H1 (cell line): Measurements from ENCODE around the gene SHC1. TPM values are rescaled to one million over a fixed set of nuclear protein-coding genes. Genes with fewer than 3 reads are reported as not detected.

ENCODE experiments used
- CTCF ChIA-PET: fragments of 300-600 bp; sonication (Branson Sonifier 250); formaldehyde crosslinking; loops from one replicate; lab custom pipeline; 2021; ENCODE audit not compliant: partially characterized antibody; lab: Charles Lee
- POLR2A ChIA-PET: fragments of 300-600 bp; sonication (Branson Sonifier 250); formaldehyde crosslinking; loops from one replicate; lab custom pipeline; 2021; ENCODE audit warnings: inconsistent platforms; ENCODE audit not compliant: partially characterized antibody; lab: Charles Lee
- DNase-seq, 2 experiments: peaks; one replicate each; pipeline versions ENCODE4 v3.0.0 to v3.0.0-alpha.2; 2010 to 2022; ENCODE audit warnings: low spot score in 2 of 2, low read depth in 1 of 2, mixed read lengths in 1 of 2
- FAIRE-seq: peaks from 2 replicates; lab custom pipeline; 2011; peaks lifted over from hg19 to GRCh38; lab: Jason Lieb, UNC
- H2AFZ ChIP-seq: 2 replicates; pipeline ENCODE4 v1.8.1; 2012; ENCODE audit warnings: low read length, inconsistent platforms
- H2AK5ac ChIP-seq: 2 replicates; pipeline ENCODE4 v1.6.1; 2013; ENCODE audit warnings: low read depth, low read length
- H2BK120ac ChIP-seq: replicated peaks from 2 replicates; pipeline ENCODE3; 2013; ENCODE audit warnings: low read depth, low read length, inconsistent platforms
- H2BK12ac ChIP-seq: 2 replicates; pipeline ENCODE4 v1.6.1; 2013; ENCODE audit warnings: low read depth, low read length
- H2BK15ac ChIP-seq: 2 replicates; pipeline ENCODE4 v1.6.1; 2013; ENCODE audit warnings: low read length
- H2BK20ac ChIP-seq: 2 replicates; pipeline ENCODE4 v1.6.1; 2013; ENCODE audit warnings: low read length
- H2BK5ac ChIP-seq: 2 replicates; pipeline ENCODE4 v1.6.1; 2013; ENCODE audit warnings: low read depth, low read length
- H3K14ac ChIP-seq: 2 replicates; pipeline ENCODE4 v1.6.1; 2013; ENCODE audit warnings: inconsistent platforms; ENCODE audit not compliant: insufficient read length
- H3K18ac ChIP-seq: 2 replicates; pipeline ENCODE4 v1.6.1; 2013; ENCODE audit warnings: low read length; ENCODE audit errors: extremely low read depth
- H3K23ac ChIP-seq: 2 replicates; pipeline ENCODE4 v1.6.1; 2013; ENCODE audit warnings: inconsistent platforms; ENCODE audit not compliant: insufficient read length
- H3K23me2 ChIP-seq: 2 replicates; pipeline ENCODE4 v1.6.1; 2013; ENCODE audit warnings: low read depth, low read length
- H3K27ac ChIP-seq: 2 replicates; pipeline ENCODE4 v1.6.1; 2011; ENCODE audit warnings: low read depth, low read length, inconsistent platforms
- H3K27me3 ChIP-seq, 4 experiments: replicated peaks in 1 of 4; 1 replicate in 1 of 4; 2 replicates in 3 of 4; pipeline versions ENCODE4 v1.6.1 to v1.8.1; 2011 to 2013; ENCODE audit warnings: low read length in 3 of 4, mild to moderate bottlenecking in 3 of 4, inconsistent platforms in 2 of 4, mixed read lengths in 2 of 4, moderate library complexity in 1 of 4; ENCODE audit not compliant: control insufficient read depth in 3 of 4, insufficient read depth in 3 of 4; ENCODE audit errors: extremely low read depth in 1 of 4
- H3K36me3 ChIP-seq, 4 experiments: 2 replicates each; pipeline versions ENCODE4 v1.6.1 to v1.8.1; 2011 to 2013; ENCODE audit warnings: mild to moderate bottlenecking in 4 of 4, low read length in 3 of 4, moderate library complexity in 2 of 4, control low read depth in 1 of 4, inconsistent platforms in 1 of 4; ENCODE audit not compliant: insufficient read depth in 4 of 4, control insufficient read depth in 2 of 4
- H3K4ac ChIP-seq: replicated peaks from 2 replicates; pipeline ENCODE3; 2013; ENCODE audit warnings: low read length, low read depth, mixed read lengths, inconsistent platforms; ENCODE audit not compliant: insufficient read length
- H3K4me1 ChIP-seq, 4 experiments: replicated peaks in 1 of 4; 1 replicate in 1 of 4; 2 replicates in 3 of 4; pipeline versions ENCODE4 v1.6.1 to v1.8.1; 2011 to 2013; ENCODE audit warnings: low read length in 3 of 4, inconsistent platforms in 2 of 4, mixed read lengths in 1 of 4; ENCODE audit not compliant: insufficient read depth in 4 of 4, control insufficient read depth in 3 of 4
- H3K4me2 ChIP-seq, 2 experiments: 2 replicates each; pipeline versions ENCODE4 v1.6.1 to v1.8.1; 2011 to 2013; ENCODE audit warnings: low read depth in 2 of 2, low read length in 2 of 2, control low read depth in 1 of 2, inconsistent platforms in 1 of 2, mild to moderate bottlenecking in 1 of 2; ENCODE audit not compliant: insufficient read depth in 1 of 2
- H3K4me3 ChIP-seq, 4 experiments: fragments of 200-600, 300-600 bp in 1 of 4; sonication (generic), shearing (Covaris generic), sonication (Bioruptor Twin) in 1 of 4; 2 replicates each; pipeline versions ENCODE4 v1.5.1 to v1.8.1; 2011 to 2016; ENCODE audit warnings: low read length in 4 of 4, low read depth in 3 of 4, control low read depth in 2 of 4, inconsistent platforms in 2 of 4, mild to moderate bottlenecking in 2 of 4, mixed read lengths in 1 of 4, moderate library complexity in 1 of 4; ENCODE audit not compliant: insufficient read depth in 2 of 4; ENCODE audit errors: extremely low read depth in 1 of 4
- H3K56ac ChIP-seq: replicated peaks from 2 replicates; pipeline ENCODE3; 2013; ENCODE audit warnings: low read depth, mild to moderate bottlenecking, mixed read lengths, low read length, inconsistent platforms; ENCODE audit not compliant: insufficient read length
- H3K79me1 ChIP-seq: 2 replicates; pipeline ENCODE4 v1.6.1; 2013; ENCODE audit warnings: low read depth, low read length, control low read depth
- H3K79me2 ChIP-seq, 2 experiments: 2 replicates each; pipeline versions ENCODE4 v1.6.1 to v1.8.1; 2012 to 2013; ENCODE audit warnings: low read length in 2 of 2, mild to moderate bottlenecking in 2 of 2, inconsistent platforms in 1 of 2; ENCODE audit not compliant: insufficient read depth in 2 of 2, control insufficient read depth in 1 of 2
- H3K9ac ChIP-seq, 4 experiments: replicated peaks in 1 of 4; 1 replicate in 1 of 4; 2 replicates in 3 of 4; pipeline versions ENCODE4 v1.6.1 to v1.8.1; 2011 to 2013; ENCODE audit warnings: low read depth in 3 of 4, low read length in 3 of 4, control low read depth in 2 of 4, mild to moderate bottlenecking in 2 of 4, moderate library complexity in 2 of 4, inconsistent platforms in 1 of 4; ENCODE audit errors: extremely low read depth in 1 of 4
- H3K9me3 ChIP-seq, 2 experiments: 2 replicates each; pipeline versions ENCODE4 v1.6.1 to v1.8.1; 2012 to 2013; ENCODE audit warnings: mild to moderate bottlenecking in 2 of 2, moderate library complexity in 2 of 2, control low read depth in 1 of 2, inconsistent platforms in 1 of 2, low read depth in 1 of 2, low read length in 1 of 2, mixed read lengths in 1 of 2; ENCODE audit not compliant: insufficient read depth in 2 of 2
- H4K20me1 ChIP-seq, 2 experiments: replicated peaks in 1 of 2; 2 replicates each; pipeline versions ENCODE3 to v1.8.1; 2011 to 2013; ENCODE audit warnings: inconsistent platforms in 2 of 2, low read length in 2 of 2, mild to moderate bottlenecking in 1 of 2; ENCODE audit not compliant: insufficient read depth in 2 of 2, control insufficient read depth in 1 of 2
- H4K5ac ChIP-seq: 2 replicates; pipeline ENCODE4 v1.6.1; 2013; ENCODE audit warnings: low read length, low read depth, mixed read lengths, inconsistent platforms; ENCODE audit not compliant: insufficient read length
- H4K8ac ChIP-seq: 2 replicates; pipeline ENCODE4 v1.8.0; 2013; ENCODE audit warnings: mild to moderate bottlenecking, moderate library complexity, low read length, inconsistent platforms; ENCODE audit not compliant: insufficient read depth; ENCODE audit errors: extremely low read depth
- H4K91ac ChIP-seq: replicated peaks from 2 replicates; pipeline ENCODE3; 2013; ENCODE audit warnings: low read length, mixed read lengths, inconsistent platforms; ENCODE audit not compliant: insufficient read length
- BCL11A ChIP-seq, 2 experiments: IDR thresholded peaks; one replicate each; pipeline ENCODE4 v1.6.1; 2011; ENCODE audit warnings: low read depth in 2 of 2, low read length in 2 of 2, mild to moderate bottlenecking in 2 of 2
- BRCA1 ChIP-seq: IDR thresholded peaks from 2 replicates; pipeline ENCODE4 v1.6.1; 2012; ENCODE audit warnings: low read depth, low read length, improper control_type of control experiment
- CHD2 ChIP-seq: IDR thresholded peaks from 2 replicates; pipeline ENCODE4 v1.6.1; 2012; ENCODE audit warnings: low read length, improper control_type of control experiment
- HDAC2 ChIP-seq, 2 experiments: fragments of 300-600 bp in 1 of 2; sonication (generic) in 1 of 2; IDR thresholded peaks; 2 replicates each; pipeline ENCODE4 v1.6.1; 2011 to 2012; ENCODE audit warnings: low read depth in 2 of 2, low read length in 2 of 2, mild to moderate bottlenecking in 2 of 2, moderate library complexity in 2 of 2, borderline replicate concordance in 1 of 2, inconsistent platforms in 1 of 2
- KDM5A ChIP-seq: fragments of 200-600 bp; IDR thresholded peaks from 2 replicates; pipeline ENCODE4 v1.7.1; 2012; ENCODE audit warnings: mild to moderate bottlenecking, low read length, inconsistent platforms, mixed read lengths
- POLR2A ChIP-seq, 2 experiments: IDR thresholded peaks; 1 replicate in 1 of 2; 2 replicates in 1 of 2; pipeline ENCODE4 v1.6.1; 2011; ENCODE audit warnings: low read depth in 2 of 2, low read length in 2 of 2, mild to moderate bottlenecking in 2 of 2; ENCODE audit errors: control extremely low read depth in 1 of 2
- POLR2AphosphoS5 ChIP-seq: IDR thresholded peaks from 2 replicates; pipeline ENCODE4 v1.6.1; 2011; ENCODE audit warnings: low read depth, low read length
- RFX5 ChIP-seq: IDR thresholded peaks from 2 replicates; pipeline ENCODE4 v1.6.1; 2011; ENCODE audit warnings: low read depth, low read length, improper control_type of control experiment, borderline replicate concordance
- SIRT6 ChIP-seq: IDR thresholded peaks from one replicate; pipeline ENCODE4 v1.7.1; 2012; ENCODE audit warnings: low read length, inconsistent platforms
- SIX5 ChIP-seq: IDR thresholded peaks from 2 replicates; pipeline ENCODE4 v1.6.1; 2011; ENCODE audit warnings: mild to moderate bottlenecking, low read depth, low read length
- TCF12 ChIP-seq: IDR thresholded peaks from 2 replicates; pipeline ENCODE4 v1.6.1; 2011; ENCODE audit warnings: low read depth, mild to moderate bottlenecking, low read length
- YY1 ChIP-seq: IDR thresholded peaks from 2 replicates; pipeline ENCODE4 v1.6.1; 2011; ENCODE audit warnings: low read depth, mild to moderate bottlenecking, low read length
- whole genome bisulfite sequencing, 2 experiments: shearing (Covaris generic) in 1 of 2; methylation state at CpG; one replicate each; pipeline versions ENCODE4 v1.1.6 to v1.1.7; 2013 to 2015; ENCODE audit warnings: low lambda C conversion rate in 2 of 2, mixed read lengths in 2 of 2, inconsistent platforms in 1 of 2, low coverage in 1 of 2, missing lambda C conversion rate in 1 of 2; ENCODE audit not compliant: insufficient replicate concordance in 2 of 2, insufficient coverage in 1 of 2, insufficient read length in 1 of 2; ENCODE audit errors: extremely low coverage in 1 of 2, missing lambda C conversion rate in 1 of 2; 5-methylcytosine and 5-hydroxymethylcytosine counted together
- polyA plus RNA-seq, 7 experiments: library from polyadenylated mRNA; depleted of rRNA in 3 of 7; stranded (reverse) in 5 of 7; unstranded in 2 of 7; fragments of >200 nt in 5 of 7; fragments of 200-250 nt in 2 of 7; gene quantifications; 1 replicate in 5 of 7; 2 replicates in 1 of 7; 4 replicates in 1 of 7; pipeline versions ENCODE4 v1.2.1 to v1.2.3, GENCODE V29; 2011 to 2013; ENCODE audit warnings: missing spikeins in 2 of 7, mixed read lengths in 2 of 7
- total RNA-seq: library from RNA; stranded (reverse); fragmentation: NEBNext Ultra II Directional; extraction: Animal tissue kit (Norgen Biotek cat#: 25700); gene quantifications from 2 replicates; pipeline ENCODE4 v1.2.1, GENCODE V29; 2021

SHC1 gene
- total and polyA plus RNA-seq, 2 of the 8 experiments (the other 6 are each of a cell fraction or from before 2014, with no cell fraction given) = 177 to 212 TPM

- FAIRE-seq = no peak
- no peak overlapping the region for H2BK12ac ChIP-seq
- H3K27me3 ChIP-seq = no peaks in the 10 kb centered on the region; a peak in 1 of 7 replicates
- no peak overlapping the region for H3K56ac ChIP-seq
- H3K79me2 ChIP-seq = peaks cover 0 to 17% of the 10 kb centered on the region in 2 experiments
- H4K20me1 ChIP-seq = peaks cover 1 to 11% of the 10 kb centered on the region in 2 experiments
- no peak overlapping the region for H4K91ac ChIP-seq
- no peak overlapping the region for H3K4me2 ChIP-seq
- H3K23me2 ChIP-seq = peaks cover 5% of the 10 kb centered on the region
- H3K23ac ChIP-seq = no peak overlapping the region
- H3K14ac ChIP-seq = no peak overlapping the region
- H2AK5ac ChIP-seq = no peak overlapping the region
- DNase-seq = no peak
- H3K4me1 ChIP-seq = peaks cover 4 to 24% (median 8%) of the 10 kb centered on the region in 4 experiments
- H3K4ac ChIP-seq = no peak overlapping the region
- no peak overlapping the region for H3K9ac ChIP-seq
- H4K5ac ChIP-seq = no peak overlapping the region
- WGBS, 2 experiments = 93% methylated on average over 5 of the region's 7 CpGs; no CpG with 5 or more reads in 1 of the 2 experiments
- no peak overlapping the region for H2BK5ac ChIP-seq
- H2BK120ac ChIP-seq = no peak overlapping the region
- CTCF ChIA-PET = interaction anchor here (0.7 to 9.8 kb wide), 4 partner anchors 11 to 37 kb away, joined by 4 to 132 read pairs (median 8); partner anchors contain the start of genes LENEP and SHC1
- TF ChIP-seq BCL11A (IDR thresholded peaks at IDR 0.05; ENCODE audit: low read depth in 2 of 2, low read length in 2 of 2) = no peak
- TF ChIP-seq YY1 = no peak
- no peak for TF ChIP-seq POLR2A (IDR thresholded peaks at IDR 0.05; ENCODE audit: control extremely low read depth in 1 of 2, low read depth in 2 of 2, low read length in 2 of 2)
- TF ChIP-seq BRCA1 = no peak
- no peak for TF ChIP-seq CHD2
- TF ChIP-seq TCF12 = no peak
- TF ChIP-seq RFX5 = no peak
- no peak for TF ChIP-seq SIX5
- no peak for TF ChIP-seq KDM5A
- TF ChIP-seq POLR2AphosphoS5 = no peak
- no peak for TF ChIP-seq HDAC2 (IDR thresholded peaks at IDR 0.05; ENCODE audit: borderline replicate concordance in 1 of 2, low read depth in 2 of 2, low read length in 2 of 2)
- TF ChIP-seq SIRT6 = no peak
- H3K9me3 ChIP-seq = no peaks in the 10 kb centered on the region
- H3K18ac ChIP-seq = no peak overlapping the region
- H3K27ac ChIP-seq = no peak overlapping the region
- H4K8ac ChIP-seq = no peak overlapping the region
- no peak overlapping the region for H2AFZ ChIP-seq
- H3K4me3 ChIP-seq = no peak overlapping the region
- no peak overlapping the region for H2BK15ac ChIP-seq
- H3K79me1 ChIP-seq = peaks cover 4% of the 10 kb centered on the region
- no peak overlapping the region for H2BK20ac ChIP-seq
- POLR2A ChIA-PET = interaction anchor here (0.7 to 18.6 kb wide), 2 partner anchors 23 to 24 kb away, joined by 3 to 662 read pairs; partner anchors contain the start of genes CKS1B, FLAD1, LENEP and PMVK
- H3K36me3 ChIP-seq = peaks cover 10 to 19% (median 15%) of the 10 kb centered on the region in 4 experiments; a peak in 7 of 8 replicates
Measured at GRCh38 chr1:154959426-154959780, 11.1 kb downstream of the SHC1 start.
